Neural cell (in vitro differentiated cells): Measurements from ENCODE around the gene TXNDC11. TPM values are rescaled to one million over a fixed set of nuclear protein-coding genes. Genes with fewer than 3 reads are reported as not detected.
A peak's percentile ranks its signal among the peaks of the same experiment; 100 is the strongest.

Source experiments
- H2AFZ ChIP-seq: fragments of 200-600, 300-800 bp; sonication (generic), shearing (Covaris generic); 2 replicates; pipeline ENCODE4 v1.6.0; 2014; ENCODE audit warnings: low read depth, mild to moderate bottlenecking, antibody characterized with exemption, low read length, moderate library complexity
- H3F3A ChIP-seq: fragments of 200-600 bp; shearing (Covaris generic); 2 replicates; pipeline ENCODE4 v1.6.1; 2016; ENCODE audit warnings: mild to moderate bottlenecking, moderate library complexity, mixed read lengths, antibody characterized with exemption, low read length; ENCODE audit not compliant: insufficient read depth, poor library complexity, severe bottlenecking
- H3K27ac ChIP-seq: fragments of 200-600, 300-800 bp; sonication (generic), shearing (Covaris generic); 2 replicates; pipeline ENCODE4 v1.5.1; 2014; ENCODE audit warnings: mild to moderate bottlenecking, low read length, moderate library complexity
- H3K27me3 ChIP-seq: fragments of 300-800, 200-600 bp; sonication (generic), shearing (Covaris generic); 2 replicates; pipeline ENCODE4 v1.6.0; 2014; ENCODE audit warnings: mild to moderate bottlenecking, low read depth, low read length, moderate library complexity; ENCODE audit not compliant: insufficient read depth
- H3K36me3 ChIP-seq: fragments of 300-800, 200-600 bp; sonication (generic), shearing (Covaris generic); 2 replicates; pipeline ENCODE4 v1.5.1; 2014; ENCODE audit warnings: mild to moderate bottlenecking, antibody characterized with exemption, low read length, moderate library complexity; ENCODE audit not compliant: insufficient read depth
- H3K4me2 ChIP-seq: fragments of 300-800, 200-600 bp; sonication (generic), shearing (Covaris generic); 2 replicates; pipeline ENCODE4 v1.6.0; 2014; ENCODE audit warnings: mild to moderate bottlenecking, low read length
- H3K4me3 ChIP-seq: fragments of 300-800, 200-600 bp; sonication (generic), shearing (Covaris generic); 2 replicates; pipeline ENCODE4 v1.5.1; 2014; ENCODE audit warnings: mild to moderate bottlenecking, low read length, moderate library complexity
- H3K79me2 ChIP-seq: fragments of 200-600 bp; shearing (Covaris generic); replicated peaks from 2 replicates; pipeline ENCODE4 v1.6.0; 2014; ENCODE audit warnings: mild to moderate bottlenecking, low read length, moderate library complexity; ENCODE audit not compliant: insufficient read depth
- H3K9ac ChIP-seq: fragments of 300-800, 200-600 bp; sonication (generic), shearing (Covaris generic); 2 replicates; pipeline ENCODE4 v1.6.1; 2016; ENCODE audit warnings: mild to moderate bottlenecking, low read length, mixed read lengths
- H3K9me2 ChIP-seq: fragments of 200-600 bp; shearing (Covaris generic); 2 replicates; pipeline ENCODE4 v1.6.1; 2016; ENCODE audit warnings: mild to moderate bottlenecking, low read length, mixed read lengths; ENCODE audit not compliant: insufficient read depth
- H3K9me3 ChIP-seq: fragments of 200-600, 300-800 bp; sonication (generic), shearing (Covaris generic); 2 replicates; pipeline ENCODE4 v1.6.1; 2016; ENCODE audit warnings: mild to moderate bottlenecking, mixed run types, low read length, moderate library complexity, mixed read lengths
- H4K20me1 ChIP-seq: fragments of 200-600 bp; shearing (Covaris generic); 2 replicates; pipeline ENCODE4 v1.6.1; 2016; ENCODE audit warnings: mild to moderate bottlenecking, mixed run types; ENCODE audit not compliant: insufficient read depth
- CTCF ChIP-seq: fragments of 450-650 bp; IDR thresholded peaks from 2 replicates; pipeline ENCODE4 v1.5.1; 2014; ENCODE audit warnings: antibody characterized with exemption, mild to moderate bottlenecking, moderate library complexity; ENCODE audit not compliant: poor library complexity, severe bottlenecking
- EP300 ChIP-seq: fragments of 450-650 bp; conservative IDR thresholded peaks from 2 replicates; pipeline ENCODE4 v1.6.1; 2014; ENCODE audit warnings: antibody characterized with exemption, mild to moderate bottlenecking, moderate library complexity; ENCODE audit not compliant: poor library complexity, severe bottlenecking
- EZH2 ChIP-seq: fragments of 200-600, 300-800 bp; shearing (Covaris generic), sonication (generic); IDR thresholded peaks from 2 replicates; pipeline ENCODE4 v1.6.1; 2014; ENCODE audit warnings: antibody characterized with exemption, low read length, borderline replicate concordance, mild to moderate bottlenecking; ENCODE audit not compliant: insufficient read depth, poor library complexity, severe bottlenecking
- MXI1 ChIP-seq: fragments of 450-650 bp; conservative IDR thresholded peaks from 2 replicates; pipeline ENCODE4 v1.6.1; 2014; ENCODE audit warnings: antibody characterized with exemption, mild to moderate bottlenecking; ENCODE audit not compliant: poor library complexity, severe bottlenecking
- POLR2AphosphoS5 ChIP-seq: IDR thresholded peaks from 2 replicates; pipeline ENCODE4 v1.6.1; 2012
- RAD21 ChIP-seq: fragments of 450-650 bp; conservative IDR thresholded peaks from 2 replicates; pipeline ENCODE4 v1.6.1; 2014; ENCODE audit warnings: antibody characterized with exemption, mild to moderate bottlenecking, moderate library complexity
- REST ChIP-seq: IDR thresholded peaks from 2 replicates; pipeline ENCODE4 v1.6.1; 2012; ENCODE audit warnings: borderline replicate concordance
- SMC3 ChIP-seq: fragments of 450-650 bp; conservative IDR thresholded peaks from 2 replicates; pipeline ENCODE4 v1.6.1; 2014; ENCODE audit warnings: antibody characterized with exemption, mild to moderate bottlenecking, moderate library complexity; ENCODE audit not compliant: poor library complexity
- TAF1 ChIP-seq: IDR thresholded peaks from 2 replicates; pipeline ENCODE4 v1.6.1; 2012; ENCODE audit warnings: low read depth
- polyA plus RNA-seq: library from polyadenylated mRNA; depleted of rRNA; stranded (reverse); fragments of >200 nt; gene quantifications from 2 replicates; pipeline ENCODE4 v1.2.3, GENCODE V29; 2014

TXNDC11 gene
- polyA plus RNA-seq, 1 donor from 2014 or later = 10.9 TPM

- Histone ChIP-seq H3F3A (no peaks in the 10 kb centered on the region), H3K79me2 (no peaks in the 10 kb centered on the region), H3K27me3 (no peaks in the 10 kb centered on the region), H2AFZ (no peak overlapping the region), H3K9ac (no peak overlapping the region), H3K9me3 (no peaks in the 10 kb centered on the region), H3K9me2 (no peaks in the 10 kb centered on the region), H3K27ac (no peak overlapping the region), H3K4me3 (no peak overlapping the region), H3K36me3 (no peaks in the 10 kb centered on the region), H4K20me1 (no peaks in the 10 kb centered on the region), H3K4me2 (no peak overlapping the region)
- TF ChIP-seq POLR2AphosphoS5 (no peak), REST (no peak), SMC3 (no peak), RAD21 (no peak), MXI1 (no peak), EZH2 (no peak), TAF1 (no peak), CTCF (no peak), EP300 (no peak)
These were observed 99.9 kb downstream of the TXNDC11 start for GRCh38 chr16:11642765-11643116.

- H3F3A ChIP-seq = no peaks in the 10 kb centered on the region
- TF ChIP-seq REST (no peak), CTCF (peak; percentile 59), SMC3 (peak; percentile 24), RAD21 (peak; percentile 49), EP300 (no peak)
- H4K20me1 ChIP-seq = no peaks in the 10 kb centered on the region
- no peaks in the 10 kb centered on the region for H3K9me3 ChIP-seq
- no peak overlapping the region for H3K27ac ChIP-seq
- no peak overlapping the region for H2AFZ ChIP-seq
- H3K4me2 ChIP-seq = no peak overlapping the region
- H3K36me3 ChIP-seq = no peaks in the 10 kb centered on the region
- no peaks in the 10 kb centered on the region for H3K27me3 ChIP-seq
- H3K4me3 ChIP-seq = no peak overlapping the region
- no peak overlapping the region for H3K9ac ChIP-seq
- no peaks in the 10 kb centered on the region for H3K79me2 ChIP-seq
- H3K9me2 ChIP-seq = no peaks in the 10 kb centered on the region
These were observed 101.5 kb downstream of the TXNDC11 start for GRCh38 chr16:11640987-11641817.
